Neural cell (in vitro differentiated cells): ENCODE data around the gene CAMKMT. TPM values are rescaled to one million over a fixed set of nuclear protein-coding genes. Genes with fewer than 3 reads are reported as not detected.

Experiments used
- H2AFZ ChIP-seq: fragments of 200-600, 300-800 bp; sonication (generic), shearing (Covaris generic); 2 replicates; pipeline ENCODE4 v1.6.0; 2014; ENCODE audit warnings: low read depth, mild to moderate bottlenecking, antibody characterized with exemption, low read length, moderate library complexity
- H3F3A ChIP-seq: fragments of 200-600 bp; shearing (Covaris generic); 2 replicates; pipeline ENCODE4 v1.6.1; 2016; ENCODE audit warnings: mild to moderate bottlenecking, moderate library complexity, mixed read lengths, antibody characterized with exemption, low read length; ENCODE audit not compliant: insufficient read depth, poor library complexity, severe bottlenecking
- H3K27ac ChIP-seq: fragments of 200-600, 300-800 bp; sonication (generic), shearing (Covaris generic); 2 replicates; pipeline ENCODE4 v1.5.1; 2014; ENCODE audit warnings: mild to moderate bottlenecking, low read length, moderate library complexity
- H3K27me3 ChIP-seq: fragments of 300-800, 200-600 bp; sonication (generic), shearing (Covaris generic); 2 replicates; pipeline ENCODE4 v1.6.0; 2014; ENCODE audit warnings: mild to moderate bottlenecking, low read depth, low read length, moderate library complexity; ENCODE audit not compliant: insufficient read depth
- H3K36me3 ChIP-seq: fragments of 300-800, 200-600 bp; sonication (generic), shearing (Covaris generic); 2 replicates; pipeline ENCODE4 v1.5.1; 2014; ENCODE audit warnings: mild to moderate bottlenecking, antibody characterized with exemption, low read length, moderate library complexity; ENCODE audit not compliant: insufficient read depth
- H3K4me2 ChIP-seq: fragments of 300-800, 200-600 bp; sonication (generic), shearing (Covaris generic); 2 replicates; pipeline ENCODE4 v1.6.0; 2014; ENCODE audit warnings: mild to moderate bottlenecking, low read length
- H3K4me3 ChIP-seq: fragments of 300-800, 200-600 bp; sonication (generic), shearing (Covaris generic); 2 replicates; pipeline ENCODE4 v1.5.1; 2014; ENCODE audit warnings: mild to moderate bottlenecking, low read length, moderate library complexity
- H3K79me2 ChIP-seq: fragments of 200-600 bp; shearing (Covaris generic); replicated peaks from 2 replicates; pipeline ENCODE4 v1.6.0; 2014; ENCODE audit warnings: mild to moderate bottlenecking, low read length, moderate library complexity; ENCODE audit not compliant: insufficient read depth
- H3K9ac ChIP-seq: fragments of 300-800, 200-600 bp; sonication (generic), shearing (Covaris generic); 2 replicates; pipeline ENCODE4 v1.6.1; 2016; ENCODE audit warnings: mild to moderate bottlenecking, low read length, mixed read lengths
- H3K9me2 ChIP-seq: fragments of 200-600 bp; shearing (Covaris generic); 2 replicates; pipeline ENCODE4 v1.6.1; 2016; ENCODE audit warnings: mild to moderate bottlenecking, low read length, mixed read lengths; ENCODE audit not compliant: insufficient read depth
- H3K9me3 ChIP-seq: fragments of 200-600, 300-800 bp; sonication (generic), shearing (Covaris generic); 2 replicates; pipeline ENCODE4 v1.6.1; 2016; ENCODE audit warnings: mild to moderate bottlenecking, mixed run types, low read length, moderate library complexity, mixed read lengths
- H4K20me1 ChIP-seq: fragments of 200-600 bp; shearing (Covaris generic); 2 replicates; pipeline ENCODE4 v1.6.1; 2016; ENCODE audit warnings: mild to moderate bottlenecking, mixed run types; ENCODE audit not compliant: insufficient read depth
- CTCF ChIP-seq: fragments of 450-650 bp; IDR thresholded peaks from 2 replicates; pipeline ENCODE4 v1.5.1; 2014; ENCODE audit warnings: antibody characterized with exemption, mild to moderate bottlenecking, moderate library complexity; ENCODE audit not compliant: poor library complexity, severe bottlenecking
- EP300 ChIP-seq: fragments of 450-650 bp; conservative IDR thresholded peaks from 2 replicates; pipeline ENCODE4 v1.6.1; 2014; ENCODE audit warnings: antibody characterized with exemption, mild to moderate bottlenecking, moderate library complexity; ENCODE audit not compliant: poor library complexity, severe bottlenecking
- EZH2 ChIP-seq: fragments of 200-600, 300-800 bp; shearing (Covaris generic), sonication (generic); IDR thresholded peaks from 2 replicates; pipeline ENCODE4 v1.6.1; 2014; ENCODE audit warnings: antibody characterized with exemption, low read length, borderline replicate concordance, mild to moderate bottlenecking; ENCODE audit not compliant: insufficient read depth, poor library complexity, severe bottlenecking
- MXI1 ChIP-seq: fragments of 450-650 bp; conservative IDR thresholded peaks from 2 replicates; pipeline ENCODE4 v1.6.1; 2014; ENCODE audit warnings: antibody characterized with exemption, mild to moderate bottlenecking; ENCODE audit not compliant: poor library complexity, severe bottlenecking
- POLR2AphosphoS5 ChIP-seq: IDR thresholded peaks from 2 replicates; pipeline ENCODE4 v1.6.1; 2012
- RAD21 ChIP-seq: fragments of 450-650 bp; conservative IDR thresholded peaks from 2 replicates; pipeline ENCODE4 v1.6.1; 2014; ENCODE audit warnings: antibody characterized with exemption, mild to moderate bottlenecking, moderate library complexity
- SMC3 ChIP-seq: fragments of 450-650 bp; conservative IDR thresholded peaks from 2 replicates; pipeline ENCODE4 v1.6.1; 2014; ENCODE audit warnings: antibody characterized with exemption, mild to moderate bottlenecking, moderate library complexity; ENCODE audit not compliant: poor library complexity
- TAF1 ChIP-seq: IDR thresholded peaks from 2 replicates; pipeline ENCODE4 v1.6.1; 2012; ENCODE audit warnings: low read depth
- polyA plus RNA-seq: library from polyadenylated mRNA; depleted of rRNA; stranded (reverse); fragments of >200 nt; gene quantifications from 2 replicates; pipeline ENCODE4 v1.2.3, GENCODE V29; 2014
- TF ChIP-seq, protein P1 (sequence below): IDR thresholded peaks from 2 replicates; pipeline ENCODE4 v1.6.1; 2012; ENCODE audit warnings: borderline replicate concordance

Gene CAMKMT
- polyA plus RNA-seq, 1 donor from 2014 or later, result 5.1 TPM

DNA sequence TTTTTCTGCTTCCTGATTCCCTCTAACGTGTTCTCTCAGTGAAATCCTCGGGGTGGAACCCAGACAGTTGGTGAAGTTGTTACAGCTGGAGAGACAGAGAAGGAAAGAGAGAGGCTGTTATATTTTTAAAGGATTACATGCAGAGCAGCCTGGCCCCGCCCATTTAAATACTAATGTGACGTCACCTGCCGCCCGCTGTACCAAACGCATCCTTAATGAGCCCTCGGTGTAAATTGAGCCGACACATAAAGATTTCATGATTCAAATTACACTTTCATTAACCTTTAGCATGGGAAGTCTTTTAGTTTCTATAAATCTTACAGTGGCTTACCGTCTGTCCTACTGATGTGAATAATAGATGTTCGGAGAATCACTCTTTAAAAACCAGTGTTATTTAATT lies 415.8 kb downstream of the CAMKMT start:
- Histone ChIP-seq H3K9me2 (no peaks in the 10 kb centered on the region), H3K36me3 (no peaks in the 10 kb centered on the region), H3K4me2 (peak overlapping the region; percentile 36), H3K4me3 (peak overlapping the region; percentile 49), H3K79me2 (no peaks in the 10 kb centered on the region), H2AFZ (no peak overlapping the region), H3K27me3 (no peaks in the 10 kb centered on the region), H3F3A (peaks cover 10% of the 10 kb centered on the region), H3K27ac (peak overlapping the region; percentile 77), H3K9me3 (no peaks in the 10 kb centered on the region), H3K9ac (peak overlapping the region; percentile 51), H4K20me1 (no peaks in the 10 kb centered on the region)
- TF ChIP-seq SMC3 (no peak), CTCF (no peak), EZH2 (no peak), MXI1 (no peak), TAF1 (no peak), POLR2AphosphoS5 (no peak), RAD21 (no peak), EP300 (no peak)
- TF ChIP-seq, protein P1, sequence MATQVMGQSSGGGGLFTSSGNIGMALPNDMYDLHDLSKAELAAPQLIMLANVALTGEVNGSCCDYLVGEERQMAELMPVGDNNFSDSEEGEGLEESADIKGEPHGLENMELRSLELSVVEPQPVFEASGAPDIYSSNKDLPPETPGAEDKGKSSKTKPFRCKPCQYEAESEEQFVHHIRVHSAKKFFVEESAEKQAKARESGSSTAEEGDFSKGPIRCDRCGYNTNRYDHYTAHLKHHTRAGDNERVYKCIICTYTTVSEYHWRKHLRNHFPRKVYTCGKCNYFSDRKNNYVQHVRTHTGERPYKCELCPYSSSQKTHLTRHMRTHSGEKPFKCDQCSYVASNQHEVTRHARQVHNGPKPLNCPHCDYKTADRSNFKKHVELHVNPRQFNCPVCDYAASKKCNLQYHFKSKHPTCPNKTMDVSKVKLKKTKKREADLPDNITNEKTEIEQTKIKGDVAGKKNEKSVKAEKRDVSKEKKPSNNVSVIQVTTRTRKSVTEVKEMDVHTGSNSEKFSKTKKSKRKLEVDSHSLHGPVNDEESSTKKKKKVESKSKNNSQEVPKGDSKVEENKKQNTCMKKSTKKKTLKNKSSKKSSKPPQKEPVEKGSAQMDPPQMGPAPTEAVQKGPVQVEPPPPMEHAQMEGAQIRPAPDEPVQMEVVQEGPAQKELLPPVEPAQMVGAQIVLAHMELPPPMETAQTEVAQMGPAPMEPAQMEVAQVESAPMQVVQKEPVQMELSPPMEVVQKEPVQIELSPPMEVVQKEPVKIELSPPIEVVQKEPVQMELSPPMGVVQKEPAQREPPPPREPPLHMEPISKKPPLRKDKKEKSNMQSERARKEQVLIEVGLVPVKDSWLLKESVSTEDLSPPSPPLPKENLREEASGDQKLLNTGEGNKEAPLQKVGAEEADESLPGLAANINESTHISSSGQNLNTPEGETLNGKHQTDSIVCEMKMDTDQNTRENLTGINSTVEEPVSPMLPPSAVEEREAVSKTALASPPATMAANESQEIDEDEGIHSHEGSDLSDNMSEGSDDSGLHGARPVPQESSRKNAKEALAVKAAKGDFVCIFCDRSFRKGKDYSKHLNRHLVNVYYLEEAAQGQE, result no peak

- Histone ChIP-seq H3K4me3 (peak overlapping the region; percentile 49), H3K9me3 (no peaks in the 10 kb centered on the region), H3K27me3 (no peaks in the 10 kb centered on the region), H3K79me2 (no peaks in the 10 kb centered on the region), H3K4me2 (peak overlapping the region; percentile 36), H3K36me3 (no peaks in the 10 kb centered on the region), H3K27ac (peak overlapping the region; percentile 77), H2AFZ (no peak overlapping the region), H3F3A (peaks cover 9% of the 10 kb centered on the region), H3K9me2 (no peaks in the 10 kb centered on the region), H3K9ac (peak overlapping the region; percentile 34), H4K20me1 (no peaks in the 10 kb centered on the region)
- no peak for TF ChIP-seq EZH2
- TF ChIP-seq RAD21, result no peak
- peak; percentile 11 for TF ChIP-seq POLR2AphosphoS5
- TF ChIP-seq CTCF, result no peak
Observed at GRCh38 chr2:44778221-44778654, 416.5 kb downstream of the CAMKMT start.
